Measurements from ENCODE around the gene CHIT1. TPM values are rescaled to one million over a fixed set of nuclear protein-coding genes. Genes with fewer than 3 reads are reported as not detected.

The CHIT1 gene
- total and polyA plus RNA-seq, 2 of the 8 experiments (the other 6 are each of a cell fraction or from before 2014, with no cell fraction given) = not detected

GRCh38 chr1:203244776-203245175, 15.3 kb upstream of the CHIT1 start (continued):
- TF ChIP-seq, protein P1, sequence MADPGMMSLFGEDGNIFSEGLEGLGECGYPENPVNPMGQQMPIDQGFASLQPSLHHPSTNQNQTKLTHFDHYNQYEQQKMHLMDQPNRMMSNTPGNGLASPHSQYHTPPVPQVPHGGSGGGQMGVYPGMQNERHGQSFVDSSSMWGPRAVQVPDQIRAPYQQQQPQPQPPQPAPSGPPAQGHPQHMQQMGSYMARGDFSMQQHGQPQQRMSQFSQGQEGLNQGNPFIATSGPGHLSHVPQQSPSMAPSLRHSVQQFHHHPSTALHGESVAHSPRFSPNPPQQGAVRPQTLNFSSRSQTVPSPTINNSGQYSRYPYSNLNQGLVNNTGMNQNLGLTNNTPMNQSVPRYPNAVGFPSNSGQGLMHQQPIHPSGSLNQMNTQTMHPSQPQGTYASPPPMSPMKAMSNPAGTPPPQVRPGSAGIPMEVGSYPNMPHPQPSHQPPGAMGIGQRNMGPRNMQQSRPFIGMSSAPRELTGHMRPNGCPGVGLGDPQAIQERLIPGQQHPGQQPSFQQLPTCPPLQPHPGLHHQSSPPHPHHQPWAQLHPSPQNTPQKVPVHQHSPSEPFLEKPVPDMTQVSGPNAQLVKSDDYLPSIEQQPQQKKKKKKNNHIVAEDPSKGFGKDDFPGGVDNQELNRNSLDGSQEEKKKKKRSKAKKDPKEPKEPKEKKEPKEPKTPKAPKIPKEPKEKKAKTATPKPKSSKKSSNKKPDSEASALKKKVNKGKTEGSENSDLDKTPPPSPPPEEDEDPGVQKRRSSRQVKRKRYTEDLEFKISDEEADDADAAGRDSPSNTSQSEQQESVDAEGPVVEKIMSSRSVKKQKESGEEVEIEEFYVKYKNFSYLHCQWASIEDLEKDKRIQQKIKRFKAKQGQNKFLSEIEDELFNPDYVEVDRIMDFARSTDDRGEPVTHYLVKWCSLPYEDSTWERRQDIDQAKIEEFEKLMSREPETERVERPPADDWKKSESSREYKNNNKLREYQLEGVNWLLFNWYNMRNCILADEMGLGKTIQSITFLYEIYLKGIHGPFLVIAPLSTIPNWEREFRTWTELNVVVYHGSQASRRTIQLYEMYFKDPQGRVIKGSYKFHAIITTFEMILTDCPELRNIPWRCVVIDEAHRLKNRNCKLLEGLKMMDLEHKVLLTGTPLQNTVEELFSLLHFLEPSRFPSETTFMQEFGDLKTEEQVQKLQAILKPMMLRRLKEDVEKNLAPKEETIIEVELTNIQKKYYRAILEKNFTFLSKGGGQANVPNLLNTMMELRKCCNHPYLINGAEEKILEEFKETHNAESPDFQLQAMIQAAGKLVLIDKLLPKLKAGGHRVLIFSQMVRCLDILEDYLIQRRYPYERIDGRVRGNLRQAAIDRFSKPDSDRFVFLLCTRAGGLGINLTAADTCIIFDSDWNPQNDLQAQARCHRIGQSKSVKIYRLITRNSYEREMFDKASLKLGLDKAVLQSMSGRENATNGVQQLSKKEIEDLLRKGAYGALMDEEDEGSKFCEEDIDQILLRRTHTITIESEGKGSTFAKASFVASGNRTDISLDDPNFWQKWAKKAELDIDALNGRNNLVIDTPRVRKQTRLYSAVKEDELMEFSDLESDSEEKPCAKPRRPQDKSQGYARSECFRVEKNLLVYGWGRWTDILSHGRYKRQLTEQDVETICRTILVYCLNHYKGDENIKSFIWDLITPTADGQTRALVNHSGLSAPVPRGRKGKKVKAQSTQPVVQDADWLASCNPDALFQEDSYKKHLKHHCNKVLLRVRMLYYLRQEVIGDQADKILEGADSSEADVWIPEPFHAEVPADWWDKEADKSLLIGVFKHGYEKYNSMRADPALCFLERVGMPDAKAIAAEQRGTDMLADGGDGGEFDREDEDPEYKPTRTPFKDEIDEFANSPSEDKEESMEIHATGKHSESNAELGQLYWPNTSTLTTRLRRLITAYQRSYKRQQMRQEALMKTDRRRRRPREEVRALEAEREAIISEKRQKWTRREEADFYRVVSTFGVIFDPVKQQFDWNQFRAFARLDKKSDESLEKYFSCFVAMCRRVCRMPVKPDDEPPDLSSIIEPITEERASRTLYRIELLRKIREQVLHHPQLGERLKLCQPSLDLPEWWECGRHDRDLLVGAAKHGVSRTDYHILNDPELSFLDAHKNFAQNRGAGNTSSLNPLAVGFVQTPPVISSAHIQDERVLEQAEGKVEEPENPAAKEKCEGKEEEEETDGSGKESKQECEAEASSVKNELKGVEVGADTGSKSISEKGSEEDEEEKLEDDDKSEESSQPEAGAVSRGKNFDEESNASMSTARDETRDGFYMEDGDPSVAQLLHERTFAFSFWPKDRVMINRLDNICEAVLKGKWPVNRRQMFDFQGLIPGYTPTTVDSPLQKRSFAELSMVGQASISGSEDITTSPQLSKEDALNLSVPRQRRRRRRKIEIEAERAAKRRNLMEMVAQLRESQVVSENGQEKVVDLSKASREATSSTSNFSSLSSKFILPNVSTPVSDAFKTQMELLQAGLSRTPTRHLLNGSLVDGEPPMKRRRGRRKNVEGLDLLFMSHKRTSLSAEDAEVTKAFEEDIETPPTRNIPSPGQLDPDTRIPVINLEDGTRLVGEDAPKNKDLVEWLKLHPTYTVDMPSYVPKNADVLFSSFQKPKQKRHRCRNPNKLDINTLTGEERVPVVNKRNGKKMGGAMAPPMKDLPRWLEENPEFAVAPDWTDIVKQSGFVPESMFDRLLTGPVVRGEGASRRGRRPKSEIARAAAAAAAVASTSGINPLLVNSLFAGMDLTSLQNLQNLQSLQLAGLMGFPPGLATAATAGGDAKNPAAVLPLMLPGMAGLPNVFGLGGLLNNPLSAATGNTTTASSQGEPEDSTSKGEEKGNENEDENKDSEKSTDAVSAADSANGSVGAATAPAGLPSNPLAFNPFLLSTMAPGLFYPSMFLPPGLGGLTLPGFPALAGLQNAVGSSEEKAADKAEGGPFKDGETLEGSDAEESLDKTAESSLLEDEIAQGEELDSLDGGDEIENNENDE (IDR thresholded peaks at IDR 0.05; ENCODE audit: insufficient replicate concordance, low read length) = no peak
- TF ChIP-seq SP4 (IDR thresholded peaks at IDR 0.05; ENCODE audit: low read length) (no peak), EGR1 (IDR thresholded peaks at IDR 0.05; ENCODE audit: borderline replicate concordance, low read depth, low read length) (no peak), YY1 (IDR thresholded peaks at IDR 0.05; ENCODE audit: low read depth, low read length) (no peak), RFX5 (IDR thresholded peaks at IDR 0.05; ENCODE audit: borderline replicate concordance, low read depth, low read length) (no peak), RAD21 (IDR thresholded peaks at IDR 0.05 in 1 of 2, conservative IDR thresholded peaks at IDR 0.05 in 1 of 2; ENCODE audit: low read depth in 2 of 2, low read length in 2 of 2) (no peak)

Measured in H1 (cell line).